GM19438 (cell line): Measurements from ENCODE around the gene MT1F.
"Not testable (repeated sequence)": the region's sequence is repeated elsewhere in the genome, so short reads cannot be mapped to it uniquely, and the experiment has no call there.

Experiments
- ATAC-seq: cut with Tn5 transposase; IDR thresholded peaks from one replicate; pipeline ENCODE4 v1.9.1; 2021; ENCODE audit warnings: low read depth; ENCODE audit not compliant: unreplicated experiment

Gene MT1F

DNA sequence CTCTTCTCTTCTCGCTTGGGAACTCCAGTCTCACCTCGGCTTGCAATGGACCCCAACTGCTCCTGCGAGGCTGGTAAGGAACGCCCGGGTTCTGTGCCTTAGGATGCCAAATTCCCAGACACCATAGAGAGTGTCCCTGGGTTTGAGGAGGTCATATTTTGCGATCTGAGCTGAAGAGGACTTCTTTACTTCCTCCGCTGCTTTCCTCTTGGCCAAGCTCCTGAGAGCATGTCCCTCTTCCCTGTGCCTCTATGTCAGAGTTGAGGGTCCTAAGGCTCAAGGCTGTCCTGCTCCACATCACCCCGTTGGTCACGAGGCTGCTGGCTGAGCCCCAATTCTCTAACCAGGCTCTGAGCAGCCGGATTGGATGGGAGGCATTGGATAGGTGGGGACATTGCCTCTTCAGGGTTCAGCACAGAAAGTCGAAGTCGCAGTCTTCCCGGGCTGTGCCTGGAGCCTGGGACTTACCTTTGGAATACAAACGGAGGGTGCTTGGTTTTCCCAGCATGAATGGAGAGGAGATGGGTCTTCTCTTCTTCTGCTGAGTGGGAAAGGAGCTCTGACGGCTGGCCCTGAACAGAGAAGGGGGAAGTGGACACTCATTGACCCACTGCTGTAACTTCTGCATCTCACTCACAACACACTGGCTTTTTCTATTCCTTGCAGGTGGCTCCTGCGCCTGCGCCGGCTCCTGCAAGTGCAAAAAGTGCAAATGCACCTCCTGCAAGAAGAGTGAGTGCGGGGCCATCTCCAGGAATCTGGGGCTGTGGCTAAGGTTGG is 12.3 kb downstream of the MT1F start:
- ATAC-seq: no peak

DNA sequence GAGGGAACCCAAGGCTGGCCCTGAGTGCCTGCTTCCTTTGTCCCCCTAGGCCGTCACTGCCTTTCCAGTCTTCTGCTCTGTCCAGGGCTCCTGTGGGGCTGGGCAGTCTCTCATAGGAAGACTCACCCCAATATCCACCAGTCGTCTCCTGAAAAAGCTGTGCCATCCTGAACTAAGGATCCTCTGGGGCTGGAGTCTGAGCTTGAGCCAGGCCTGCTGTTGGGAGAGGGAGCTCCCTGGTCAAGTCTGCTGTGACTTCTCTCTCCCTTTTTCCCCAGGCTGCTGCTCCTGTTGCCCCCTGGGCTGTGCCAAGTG is 12.8 kb downstream of the MT1F start:
- ATAC-seq: no peak

DNA sequence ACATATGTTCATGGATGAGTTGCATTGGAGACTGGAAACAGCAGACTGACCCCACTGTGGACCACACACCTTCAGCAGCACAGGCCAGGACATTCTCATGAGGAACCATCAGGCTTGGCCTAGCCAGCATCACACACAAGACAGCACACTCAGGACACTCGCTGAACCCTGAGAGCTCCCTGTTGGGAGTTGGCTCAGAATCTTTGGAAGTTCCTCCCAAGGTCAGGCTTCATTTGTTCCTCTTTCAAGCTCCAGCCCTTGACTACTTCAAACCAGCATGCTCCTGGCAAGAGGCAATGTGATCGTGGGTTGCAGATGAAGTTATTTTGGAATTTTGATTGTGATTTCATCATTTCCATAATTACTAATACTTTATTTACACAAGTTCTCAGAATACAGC is 13.9 kb downstream of the MT1F start:
- ATAC-seq: not testable (repeated sequence)

DNA sequence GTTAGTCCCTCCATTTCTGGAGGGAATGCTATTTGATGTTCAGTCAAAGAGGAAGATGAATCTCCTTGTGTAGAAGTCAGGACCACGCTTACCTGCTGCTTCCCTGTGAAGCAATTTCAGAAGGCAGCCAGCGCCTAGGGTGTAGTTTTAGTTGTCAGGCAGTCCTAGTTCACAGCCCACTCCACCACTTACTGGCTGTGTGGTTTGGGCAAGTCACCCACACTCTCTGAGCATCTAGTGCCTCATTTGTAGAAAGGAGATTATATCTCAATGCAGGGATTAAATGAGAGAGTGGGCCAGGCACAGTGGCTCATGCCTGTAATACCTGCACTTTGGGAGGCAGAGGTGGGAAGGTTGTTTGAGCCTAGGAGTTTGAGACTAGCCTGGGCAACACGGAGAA is 14.4 kb downstream of the MT1F start:
- not testable (repeated sequence) for ATAC-seq

DNA sequence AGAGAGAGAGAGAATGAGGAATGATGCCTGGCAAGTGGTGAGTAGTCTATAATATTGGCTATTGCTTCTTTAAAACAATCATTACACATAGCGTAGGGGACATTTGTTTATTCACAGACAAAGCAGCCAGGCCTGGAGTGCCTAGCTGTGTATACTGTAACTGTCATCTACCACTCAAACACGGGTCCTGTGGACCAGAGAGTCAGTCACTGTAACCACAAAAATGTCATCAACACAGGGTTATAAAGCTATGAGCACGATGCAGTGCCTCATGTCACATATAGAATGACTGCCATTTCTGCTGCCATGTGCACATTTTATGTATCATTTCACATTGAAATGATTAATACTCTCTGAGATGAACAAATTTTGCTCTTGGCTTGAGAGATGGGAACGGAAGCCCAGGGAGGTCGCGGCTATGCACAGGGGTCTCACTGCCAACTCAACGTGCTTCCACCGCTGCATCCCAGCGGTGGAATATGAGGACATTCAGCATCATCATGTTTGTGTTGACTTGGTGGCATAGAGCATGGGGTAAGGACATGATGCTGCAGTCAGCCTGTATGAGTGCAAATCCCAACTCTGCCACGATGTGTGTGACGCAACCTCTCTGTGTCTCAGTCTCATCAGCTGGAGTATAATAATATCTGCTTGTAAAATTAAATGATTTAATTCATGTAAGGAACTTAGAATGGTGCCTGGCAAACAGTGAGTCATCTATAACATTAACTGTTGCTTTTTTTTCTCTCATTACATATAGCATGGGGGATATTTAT is 15.2 kb downstream of the MT1F start:
- ATAC-seq: no peak

DNA sequence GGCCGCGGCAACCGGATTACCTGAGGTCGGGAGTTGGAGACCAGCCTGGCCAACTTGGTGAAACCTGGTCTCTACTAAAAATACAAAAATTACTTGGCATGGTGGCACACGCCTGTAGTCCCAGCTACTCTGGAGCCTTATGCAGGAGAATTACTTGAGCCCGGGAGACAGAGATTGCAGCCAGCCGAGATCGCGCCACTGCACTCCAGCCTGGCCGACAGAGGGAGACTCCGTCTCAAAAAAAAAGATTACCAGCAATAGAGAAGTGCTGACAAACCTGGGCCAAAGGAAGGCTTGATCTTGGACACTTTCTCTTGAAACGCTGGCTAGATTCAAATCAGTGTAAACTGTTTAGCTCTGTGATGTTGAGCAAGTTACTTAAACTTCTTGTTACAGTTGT is 16.2 kb downstream of the MT1F start:
- no peak for ATAC-seq

DNA sequence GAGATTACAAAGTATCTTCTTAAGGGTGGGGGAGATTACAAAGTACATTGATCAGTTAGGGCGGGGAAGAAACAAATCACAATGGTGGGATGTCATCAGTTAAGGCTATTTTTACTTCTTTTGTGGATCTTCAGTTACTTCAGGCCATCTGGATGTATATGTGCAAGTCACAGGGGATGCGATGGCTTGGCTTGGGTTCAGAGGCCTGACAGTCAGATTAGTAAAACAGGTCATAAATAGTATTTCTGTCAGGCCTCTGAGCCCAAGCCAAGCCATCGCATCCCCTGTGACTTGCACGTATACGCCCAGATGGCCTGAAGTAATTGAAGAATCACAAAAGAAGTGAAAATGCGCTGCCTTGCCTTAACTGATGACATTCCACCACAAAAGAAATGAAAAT is 16.8 kb downstream of the MT1F start:
- ATAC-seq: not testable (repeated sequence)

DNA sequence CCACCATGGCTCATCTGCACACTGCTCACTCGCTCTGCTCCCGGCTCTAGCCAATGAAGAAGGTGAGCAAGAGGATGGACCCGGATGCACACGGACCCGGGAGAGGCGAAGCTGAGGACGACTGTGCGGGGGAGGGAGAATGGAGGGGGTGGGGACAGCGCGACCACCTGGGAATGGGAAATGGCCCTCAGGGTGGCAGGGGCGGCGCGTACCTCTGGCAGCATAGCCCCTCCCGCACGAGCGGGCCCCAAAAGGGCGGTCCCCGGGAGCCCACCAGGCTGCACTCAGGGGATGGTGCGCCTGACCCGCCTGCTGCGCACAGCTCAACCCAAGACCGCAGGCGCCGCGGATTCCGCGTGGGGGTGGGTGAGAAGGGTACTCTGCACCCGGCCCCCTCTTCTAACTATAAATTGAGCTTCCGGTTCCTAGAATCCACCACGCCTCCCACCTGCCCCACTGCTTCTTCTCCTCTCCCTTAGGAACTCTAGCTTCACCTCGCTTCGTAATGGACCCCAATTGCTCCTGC is 18.0 kb downstream of the MT1F start:
- no peak for ATAC-seq

DNA sequence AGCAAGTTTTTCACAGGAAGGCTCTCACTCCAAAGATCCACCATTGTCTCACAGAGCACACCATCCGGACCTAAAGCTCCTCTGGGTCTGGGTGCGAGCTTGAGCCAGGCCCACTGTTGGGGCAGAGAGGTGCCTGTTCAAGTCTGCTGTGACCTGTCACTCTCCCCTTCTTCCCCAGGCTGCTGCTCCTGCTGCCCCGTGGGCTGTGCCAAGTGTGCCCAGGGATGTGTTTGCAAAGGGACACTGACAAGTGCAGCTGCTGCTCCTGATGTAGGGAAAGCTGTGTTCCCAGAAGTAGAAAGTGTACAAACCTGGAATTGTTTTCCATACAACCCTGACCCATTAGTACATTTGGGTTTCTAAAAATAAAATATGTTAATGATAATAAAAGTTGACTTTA is 19.7 kb downstream of the MT1F start:
- ATAC-seq: no peak

DNA sequence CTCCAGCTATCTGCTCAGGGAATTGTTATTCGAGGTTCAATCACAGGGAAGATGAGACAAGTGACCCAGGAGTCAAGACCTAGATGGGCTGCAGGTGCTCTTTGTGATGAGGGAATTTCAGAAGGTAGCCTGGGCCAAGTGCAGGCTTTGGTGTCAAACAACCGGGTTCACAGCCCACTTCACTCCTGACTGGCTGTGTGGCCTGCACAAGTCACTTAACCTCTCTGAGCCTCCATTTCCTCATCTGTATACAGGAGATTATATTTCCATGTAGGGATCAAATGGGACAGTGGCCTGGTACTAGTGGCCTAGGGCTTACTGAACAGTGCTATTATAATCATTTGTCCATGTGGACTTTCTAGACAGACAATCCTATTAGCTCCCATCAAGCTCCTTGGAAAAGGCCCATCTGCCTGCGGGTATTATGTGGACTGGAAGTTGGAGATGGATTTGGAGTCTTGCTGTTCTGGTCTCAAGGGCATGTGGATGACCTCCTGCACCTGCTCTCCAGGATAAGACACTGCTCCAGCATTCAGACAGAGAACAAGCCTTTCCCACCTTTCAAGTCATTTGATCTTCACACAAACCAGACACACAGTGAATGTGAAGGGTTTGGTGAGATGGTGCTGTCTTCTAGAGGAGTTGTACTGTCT is 21.4 kb downstream of the MT1F start:
- no peak for ATAC-seq

DNA sequence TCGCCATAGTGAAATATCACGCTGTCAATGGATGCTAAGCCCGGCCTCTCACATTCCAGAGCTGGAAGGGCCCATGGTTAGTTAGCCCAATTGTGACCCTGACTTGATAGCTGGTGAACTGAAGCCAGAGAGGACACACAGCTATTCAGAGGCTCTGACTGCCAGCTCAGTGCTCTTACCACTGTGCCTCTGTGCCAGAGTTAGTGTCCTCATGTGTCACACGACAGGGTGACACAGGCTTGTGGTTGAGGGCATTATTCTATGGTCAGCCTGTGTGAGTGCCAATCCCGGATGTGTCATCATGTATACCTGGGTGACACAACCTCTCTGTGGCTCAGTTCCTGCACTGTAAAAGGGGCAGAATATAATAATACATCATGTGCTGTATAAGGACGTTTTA is 22.1 kb downstream of the MT1F start:
- ATAC-seq: no peak

DNA sequence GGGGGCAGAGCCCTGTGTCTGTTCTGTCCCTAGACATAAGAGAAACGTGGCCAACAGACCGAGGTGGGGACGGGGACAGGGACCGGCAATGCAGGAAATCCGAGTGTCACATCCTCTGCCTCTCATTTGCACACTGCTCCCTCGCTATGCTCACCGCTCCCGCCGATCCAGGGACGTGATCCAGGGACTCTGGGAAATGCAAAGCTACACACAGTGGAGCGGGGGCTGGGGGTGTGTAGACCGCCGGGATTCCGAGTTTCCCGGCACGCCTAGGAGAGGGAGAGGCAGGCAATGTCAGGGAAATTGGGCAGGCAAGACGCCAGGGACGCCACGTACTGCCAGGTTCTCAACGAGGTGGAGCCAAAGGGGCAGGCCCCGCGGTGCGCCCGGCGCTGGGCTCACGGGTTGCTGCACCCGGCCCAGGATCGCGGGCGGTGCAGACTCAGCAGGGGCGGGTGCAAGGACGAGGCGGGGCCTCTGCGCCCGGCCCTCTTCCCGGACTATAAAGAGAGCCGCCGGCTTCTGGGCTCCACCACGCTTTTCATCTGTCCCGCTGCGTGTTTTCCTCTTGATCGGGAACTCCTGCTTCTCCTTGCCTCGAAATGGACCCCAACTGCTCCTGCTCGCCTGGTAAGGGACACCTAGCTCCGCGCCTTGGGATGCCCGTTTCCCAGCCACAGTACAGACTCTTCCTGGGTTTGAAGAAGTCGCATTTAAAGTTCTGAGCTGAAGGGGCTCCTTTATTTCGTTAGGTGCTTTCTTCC is 24.4 kb downstream of the MT1F start, which contains the start of gene MT1X:
MT1X (plus strand) TSS at position 532 of the 764 bp plus-strand sequence; CDS start at position 603, 71 bp downstream.
- peak; percentile 91 for ATAC-seq

DNA sequence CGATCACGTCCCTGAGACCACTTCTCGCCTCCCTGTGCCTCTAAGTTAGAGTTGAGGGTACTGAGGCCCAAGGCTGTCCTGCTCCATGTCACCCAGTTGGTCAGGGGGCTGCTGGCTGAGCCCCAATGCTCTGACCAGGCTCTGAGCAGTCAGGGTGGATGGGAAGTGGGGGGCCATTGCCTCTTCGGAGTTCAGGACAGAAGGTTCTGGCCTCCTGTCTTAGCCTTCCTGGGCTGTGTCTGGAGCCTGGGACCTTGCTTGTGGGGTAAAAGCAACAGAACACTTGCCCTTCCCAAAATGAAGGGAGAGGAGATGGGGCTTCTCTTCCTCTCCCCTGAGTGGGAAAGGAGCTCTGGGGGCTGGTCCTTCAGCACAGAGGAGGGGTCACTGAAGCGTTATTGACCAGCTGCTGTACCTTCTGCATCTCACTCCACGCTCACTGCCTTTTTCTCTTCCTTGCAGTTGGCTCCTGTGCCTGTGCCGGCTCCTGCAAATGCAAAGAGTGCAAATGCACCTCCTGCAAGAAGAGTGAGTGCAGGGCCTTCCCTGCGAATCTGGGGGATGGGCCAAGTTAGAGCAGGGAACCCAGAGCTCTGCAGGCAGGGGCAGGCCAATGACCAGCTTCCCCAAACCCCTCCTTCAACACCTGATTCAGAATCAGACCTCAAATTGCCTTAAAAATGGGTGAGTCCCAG is 25.1 kb downstream of the MT1F start:
- peak; percentile 27 for ATAC-seq

DNA sequence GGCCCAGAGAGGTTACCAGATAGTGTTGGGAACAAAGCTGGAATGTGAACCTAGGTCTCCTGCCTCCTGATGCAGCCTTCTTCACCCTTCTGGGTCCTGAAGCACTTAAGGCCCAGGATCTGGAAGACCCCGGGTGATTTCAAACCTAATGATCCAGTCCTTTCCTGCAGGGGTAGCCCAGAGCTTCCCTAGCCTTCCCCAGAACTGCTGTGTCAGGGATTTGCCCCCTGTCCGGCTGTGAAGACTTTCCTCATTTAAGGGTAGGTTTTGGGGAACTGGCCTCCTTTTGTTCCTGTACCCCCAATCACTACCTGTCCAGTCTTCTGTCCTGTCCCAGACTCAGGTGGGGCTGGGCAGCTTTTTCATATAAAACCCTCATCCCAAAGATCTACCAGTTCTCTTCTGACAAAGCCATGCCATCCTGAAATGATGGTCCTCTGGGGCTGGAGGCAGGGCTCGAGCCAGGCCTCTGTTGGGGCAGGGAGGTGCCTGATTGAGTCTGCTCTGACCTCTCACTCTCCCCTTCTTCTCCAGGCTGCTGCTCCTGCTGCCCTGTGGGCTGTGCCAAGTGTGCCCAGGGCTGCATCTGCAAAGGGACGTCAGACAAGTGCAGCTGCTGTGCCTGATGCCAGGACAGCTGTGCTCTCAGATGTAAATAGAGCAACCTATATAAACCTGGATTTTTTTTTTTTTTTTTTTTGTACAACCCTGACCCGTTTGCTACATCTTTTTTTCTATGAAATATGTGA is 25.8 kb downstream of the MT1F start:
- no peak for ATAC-seq

DNA sequence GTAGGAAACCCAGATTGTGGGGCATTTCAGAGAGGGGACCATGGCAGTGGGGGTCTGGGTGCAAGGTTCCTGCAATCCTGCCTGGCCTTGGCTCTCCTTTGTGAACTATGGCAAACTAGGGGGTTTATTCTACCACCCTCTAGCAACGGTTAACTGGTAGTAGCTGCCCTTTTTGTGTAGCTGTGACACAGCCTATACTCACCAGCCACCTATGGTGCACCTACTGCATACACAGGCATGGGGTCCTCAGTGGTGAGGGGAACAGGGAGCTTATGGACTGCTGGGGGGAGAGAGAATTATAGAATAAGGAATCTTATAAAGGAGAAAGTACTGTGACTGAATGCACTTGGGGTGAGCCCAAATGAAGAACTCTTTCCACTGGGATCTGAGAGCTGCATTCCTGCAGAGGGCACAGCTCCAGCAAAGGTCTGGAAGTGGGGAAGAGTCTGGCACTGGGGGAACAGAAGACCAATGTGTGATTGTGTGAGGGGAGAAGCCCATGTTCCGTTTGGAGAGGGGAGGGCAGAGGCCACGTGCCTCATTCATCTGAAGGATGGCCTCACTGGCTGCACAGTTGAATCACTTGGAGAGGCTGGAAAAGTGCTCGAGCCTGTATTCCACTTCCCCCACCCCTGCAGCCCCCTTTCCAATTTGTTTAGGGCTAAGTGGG is 26.6 kb downstream of the MT1F start:
- no peak for ATAC-seq

DNA sequence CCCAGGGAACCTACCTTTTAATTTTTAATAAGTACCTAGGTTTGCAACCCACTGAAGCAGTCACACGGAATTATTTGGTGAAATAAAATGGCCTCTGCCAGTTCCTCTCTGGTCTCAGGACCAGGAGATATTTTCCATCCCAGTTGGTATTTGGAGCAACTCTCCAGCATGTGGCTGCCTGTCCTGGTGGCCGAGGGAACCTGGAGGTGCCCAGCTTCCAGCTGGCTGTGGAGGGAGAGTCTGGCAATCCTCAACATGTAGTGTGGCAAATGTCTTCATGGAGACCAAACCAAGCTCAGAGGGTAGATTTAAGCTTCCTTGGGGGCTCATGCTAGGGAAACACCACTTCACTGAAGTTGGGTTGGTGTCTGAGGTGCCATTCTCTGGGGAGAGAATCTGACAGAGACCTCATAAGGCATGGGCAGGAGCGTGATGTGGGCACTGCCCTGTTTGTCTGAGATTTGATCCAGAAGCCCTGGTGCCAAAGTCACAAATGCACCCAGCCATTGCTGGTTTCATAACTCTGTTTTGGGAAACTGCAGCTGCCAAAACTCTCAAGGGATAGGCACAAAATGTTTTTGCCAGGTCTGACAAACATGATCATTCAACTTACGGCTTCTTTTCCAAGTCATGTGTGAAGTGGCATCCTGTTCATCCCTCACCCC is 27.3 kb downstream of the MT1F start:
- no peak for ATAC-seq

DNA sequence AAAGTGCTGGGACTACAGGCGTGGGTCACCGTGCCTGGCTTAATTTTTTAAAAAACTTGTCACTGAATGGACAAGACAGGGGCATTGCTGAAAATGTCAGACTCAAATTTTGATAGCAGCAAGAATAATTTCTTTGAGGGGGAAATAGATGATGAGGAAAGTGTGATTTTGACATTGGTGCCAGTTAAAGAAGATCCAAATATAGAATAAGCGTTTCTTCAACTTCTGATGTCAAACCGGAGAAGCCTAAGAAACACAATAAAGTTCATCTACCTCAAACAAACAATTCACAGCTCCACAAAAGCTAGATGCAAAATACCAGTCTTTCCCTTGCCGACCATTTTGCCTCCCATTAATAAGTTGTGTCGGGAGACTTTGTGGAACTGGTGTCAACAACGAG is 29.0 kb downstream of the MT1F start:
- no peak for ATAC-seq

DNA sequence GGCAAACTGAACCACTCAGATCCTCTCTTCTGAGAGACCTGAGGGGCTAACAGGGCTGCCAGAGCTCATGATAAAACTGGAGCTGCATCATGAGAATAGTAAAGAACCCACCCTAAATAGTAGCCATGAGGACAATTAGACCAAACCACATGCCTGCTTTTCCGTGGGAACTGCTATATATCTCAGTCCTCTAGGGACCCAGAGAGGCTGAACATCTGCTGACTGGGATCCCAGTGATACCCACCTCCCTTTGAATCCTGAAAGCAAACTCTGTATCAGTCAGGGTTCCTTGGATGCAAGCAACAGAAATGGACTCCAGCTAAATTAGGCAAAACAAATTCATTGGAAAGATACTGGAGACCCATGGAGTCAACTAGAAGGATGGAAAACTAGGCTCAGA is 31.0 kb downstream of the MT1F start:
- no peak for ATAC-seq
